DLD1 (cell line): ENCODE measurements around the gene CNTN5.

ENCODE experiments used
- in situ Hi-C: cut with HindIII; loops from 2 replicates; pipeline ENCODE4 v1.10.0; 2017; ENCODE audit warnings: low sequenced_read_pairs

Gene CNTN5

GRCh38 chr11:99501655-99502054, 480.9 kb downstream of the CNTN5 start:
- in situ Hi-C loops = no loop called here

DNA sequence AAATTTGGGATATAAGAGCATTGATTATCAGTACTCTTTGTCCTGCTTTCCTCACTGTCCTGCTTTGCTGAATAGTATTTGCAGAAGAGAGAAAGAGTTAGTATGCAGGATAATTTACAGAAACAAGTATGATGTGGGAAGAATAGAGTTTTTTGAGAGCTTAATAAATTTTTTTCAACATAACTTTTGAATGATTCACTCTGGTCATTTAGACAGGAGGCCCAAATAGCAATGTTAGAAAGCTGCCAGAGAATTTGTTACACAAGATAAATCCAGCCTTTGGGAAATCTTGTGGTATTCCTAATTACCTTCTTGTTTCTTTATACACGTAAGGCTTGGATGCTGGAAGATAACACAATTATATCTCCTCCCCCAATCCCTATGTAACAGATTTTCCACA, 484.6 kb downstream of the CNTN5 start:
- in situ Hi-C loops = no loop called here

DNA sequence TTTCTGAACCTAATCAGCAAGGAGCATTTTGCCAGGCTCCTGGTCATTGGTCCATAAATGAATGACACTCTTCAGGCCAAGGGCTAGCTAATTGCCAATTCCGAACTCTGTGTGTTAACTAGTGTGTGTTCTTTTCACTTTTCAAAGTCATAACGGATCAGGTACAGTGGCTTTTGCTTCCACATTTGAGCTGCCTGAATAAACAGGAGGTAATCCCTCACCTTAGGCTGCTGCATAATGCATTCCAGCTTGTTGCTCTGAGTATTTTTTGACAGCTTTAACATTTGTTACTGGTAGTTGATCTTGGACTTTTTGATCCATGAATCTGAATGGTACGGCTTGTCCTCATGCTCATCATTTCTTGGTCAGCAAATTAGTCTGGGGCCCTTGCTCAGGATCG, 485.1 kb downstream of the CNTN5 start:
- in situ Hi-C loops = no loop called here

- in situ Hi-C loops = no loop called here
Measured at GRCh38 chr11:99509863-99510262, 489.1 kb downstream of the CNTN5 start.

DNA sequence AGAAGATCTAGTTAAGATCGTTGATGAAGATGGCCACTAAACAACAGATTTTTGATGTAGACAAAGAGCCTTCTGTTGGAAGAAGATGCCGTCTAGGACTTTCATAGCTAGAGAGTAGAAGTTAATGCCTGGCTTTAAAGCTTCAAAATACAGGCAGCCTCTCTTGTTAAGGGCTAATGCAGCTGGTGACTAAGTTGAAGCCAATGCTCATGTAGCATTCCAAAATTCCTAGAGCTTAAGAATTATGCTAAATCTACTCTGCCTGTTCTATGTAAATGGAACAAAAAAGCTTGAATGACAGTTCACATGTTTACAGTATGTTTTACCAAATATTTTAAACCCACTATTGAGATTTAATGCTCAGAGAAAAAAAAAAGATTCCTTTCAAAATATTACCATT, 492.6 kb downstream of the CNTN5 start:
- in situ Hi-C loops = no loop called here

DNA sequence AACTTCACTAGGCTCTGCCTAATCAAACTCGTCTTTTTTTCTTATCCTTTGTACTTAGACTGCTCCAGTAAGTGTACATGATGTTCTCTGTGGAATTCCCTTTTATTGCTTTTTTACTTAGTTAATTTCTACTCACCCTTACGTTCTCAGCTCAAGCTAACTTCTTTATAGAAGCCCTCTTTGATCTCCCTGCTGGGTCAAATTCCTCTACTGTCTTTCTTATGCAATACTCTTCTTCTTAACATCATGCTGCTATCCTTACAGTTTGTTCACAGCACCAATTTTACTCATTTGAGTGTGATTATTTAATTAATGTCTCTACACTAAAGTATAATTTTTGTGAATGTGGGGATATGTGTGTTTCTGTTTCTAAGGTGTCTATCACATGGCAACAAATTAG, 498.3 kb downstream of the CNTN5 start:
- in situ Hi-C loops = no loop called here

DNA sequence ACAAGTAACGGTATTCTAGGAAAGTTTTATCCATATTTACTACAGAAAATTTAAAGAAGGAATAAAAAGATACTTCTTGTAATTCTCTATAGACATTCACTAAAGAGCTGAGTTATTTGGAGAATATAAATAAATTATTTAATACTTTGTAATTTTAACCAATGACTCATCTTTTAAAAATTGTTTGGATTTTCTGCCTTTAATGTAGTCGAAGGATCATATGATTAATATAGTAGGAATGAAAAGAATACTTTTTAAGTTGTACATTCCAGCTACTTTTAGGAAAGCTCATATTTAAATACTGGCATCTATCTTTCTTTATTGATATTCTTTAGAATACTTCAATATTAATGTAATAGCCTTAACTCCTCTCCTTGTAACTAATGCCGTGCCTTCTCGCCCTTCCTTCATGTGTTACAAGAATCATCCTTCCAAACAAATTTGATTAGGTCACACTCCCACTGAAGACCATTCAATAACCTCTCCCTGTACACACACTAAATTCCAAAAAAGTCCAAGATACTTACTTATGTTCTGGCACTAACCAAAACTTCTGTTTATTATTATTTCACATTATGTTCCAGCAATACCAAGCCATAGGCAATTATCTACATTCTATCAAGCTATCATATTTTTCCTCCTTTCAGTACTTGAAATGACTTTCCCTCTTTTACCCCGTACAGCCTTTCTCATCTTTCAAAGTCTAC, 501.9 kb downstream of the CNTN5 start:
- in situ Hi-C loops = no loop called here

- in situ Hi-C loops = no loop called here
Measured at GRCh38 chr11:99531468-99531867, 510.7 kb downstream of the CNTN5 start.

DNA sequence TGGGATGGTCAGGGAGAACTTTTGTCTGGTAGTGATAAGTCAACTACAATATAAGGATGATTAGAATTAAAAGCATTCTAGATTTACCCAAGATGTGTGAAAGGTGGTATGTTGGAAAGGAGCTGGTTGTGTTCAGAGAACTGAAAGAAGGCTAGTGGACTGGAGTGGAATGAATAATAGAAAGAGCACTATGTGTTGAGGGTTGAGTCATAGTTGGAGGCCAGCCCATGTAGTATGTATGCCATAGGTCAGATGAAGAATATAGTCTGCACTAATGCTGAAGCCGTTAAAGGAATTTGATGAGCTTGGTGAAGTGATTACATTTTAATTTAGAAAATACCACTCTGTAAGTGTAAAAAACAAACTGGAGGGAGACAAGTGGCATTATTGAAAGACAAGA, 514.1 kb downstream of the CNTN5 start:
- in situ Hi-C loops = no loop called here

GRCh38 chr11:99535406-99535805, 514.7 kb downstream of the CNTN5 start:
- in situ Hi-C loops = no loop called here

- in situ Hi-C loops = no loop called here
Measured at GRCh38 chr11:99535819-99536218, 515.1 kb downstream of the CNTN5 start.

- in situ Hi-C loops = no loop called here
Measured at GRCh38 chr11:99537681-99538080, 516.9 kb downstream of the CNTN5 start.

DNA sequence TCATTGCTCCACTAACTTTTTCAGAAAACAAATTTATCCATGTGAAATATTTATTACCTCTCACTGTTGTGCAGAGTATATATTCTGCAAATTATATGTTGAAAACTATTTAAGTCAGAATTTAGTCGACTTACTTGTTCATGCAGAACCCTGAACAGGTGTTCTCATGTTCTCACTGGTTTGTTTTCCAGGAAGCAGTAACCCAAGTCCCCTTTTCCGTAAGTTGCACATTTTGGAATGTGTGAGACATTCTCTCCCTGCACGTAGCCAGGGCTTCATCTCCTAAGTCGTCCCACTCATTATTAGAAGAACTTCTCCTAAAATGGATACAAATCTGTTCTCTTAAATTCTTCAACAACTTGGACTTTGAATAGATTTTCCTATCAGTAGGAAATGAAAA, 524.9 kb downstream of the CNTN5 start:
- in situ Hi-C loops = no loop called here

DNA sequence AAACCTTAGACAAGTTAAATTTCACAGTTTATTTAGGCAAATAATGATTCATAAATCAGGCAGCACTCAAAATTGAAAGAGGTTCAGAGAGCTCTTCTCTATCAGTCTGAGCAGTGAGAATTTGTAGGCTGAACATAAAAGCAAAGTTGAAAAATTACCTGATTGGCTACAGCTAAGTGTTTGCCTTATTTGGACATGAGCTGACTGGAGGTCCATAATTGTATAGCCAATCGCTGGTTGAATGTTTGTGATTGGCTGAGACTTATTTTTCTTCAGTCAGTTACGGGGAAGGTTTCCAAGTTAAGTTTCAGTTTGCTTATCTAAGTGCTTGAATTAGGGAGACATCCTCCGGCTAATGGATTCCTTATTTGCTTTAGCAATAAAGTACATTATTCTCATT, 527.5 kb downstream of the CNTN5 start:
- in situ Hi-C loops = no loop called here

DNA sequence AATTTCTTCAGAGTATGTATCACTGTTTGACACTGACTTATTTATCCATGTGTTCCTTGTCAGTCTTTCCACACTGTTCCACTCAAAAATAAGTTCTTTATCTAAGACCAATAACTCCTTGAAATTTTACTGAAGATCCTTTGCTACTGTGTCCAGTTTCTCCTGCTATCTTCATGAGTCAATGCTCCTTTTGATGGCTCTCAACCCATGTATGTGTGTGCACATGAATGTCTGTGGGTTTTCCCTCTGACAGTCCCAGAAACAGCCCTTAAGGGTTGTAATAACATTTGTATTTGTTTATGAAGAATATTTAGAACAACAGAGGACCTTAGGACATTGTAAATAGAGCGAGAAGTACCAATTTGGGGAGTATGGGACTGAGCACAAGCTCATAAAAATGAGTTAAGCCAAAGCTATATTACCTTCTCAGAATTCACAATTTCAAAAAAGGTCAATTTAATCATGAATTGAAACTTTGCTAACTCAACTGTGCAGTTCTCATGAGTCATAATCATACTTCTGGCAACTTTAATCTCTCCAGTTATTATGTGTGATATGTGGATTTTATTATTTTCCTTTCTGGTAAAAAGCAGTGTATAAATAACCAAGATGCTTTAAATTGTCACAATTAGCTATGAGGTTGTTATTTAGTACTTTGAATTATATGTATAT, 533.6 kb downstream of the CNTN5 start:
- in situ Hi-C loops = no loop called here

DNA sequence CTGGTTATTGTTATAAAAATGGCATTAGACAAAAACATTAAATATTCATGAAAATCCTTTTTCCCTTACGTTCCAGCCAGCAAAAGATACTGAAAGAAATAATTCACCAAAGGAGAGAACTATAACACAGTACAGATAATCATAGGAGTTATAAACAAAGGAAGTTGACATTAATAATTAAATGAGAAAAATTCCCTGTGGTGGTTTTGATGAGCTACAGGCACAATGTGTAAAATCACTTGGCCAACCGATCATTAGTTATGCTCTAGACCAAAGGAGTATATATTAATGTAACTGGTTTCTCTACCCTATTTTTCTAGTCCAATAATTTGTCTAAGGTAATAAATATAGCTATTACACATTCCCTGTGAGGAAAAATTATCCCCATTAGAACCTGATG, 534.7 kb downstream of the CNTN5 start:
- in situ Hi-C loops = no loop called here

DNA sequence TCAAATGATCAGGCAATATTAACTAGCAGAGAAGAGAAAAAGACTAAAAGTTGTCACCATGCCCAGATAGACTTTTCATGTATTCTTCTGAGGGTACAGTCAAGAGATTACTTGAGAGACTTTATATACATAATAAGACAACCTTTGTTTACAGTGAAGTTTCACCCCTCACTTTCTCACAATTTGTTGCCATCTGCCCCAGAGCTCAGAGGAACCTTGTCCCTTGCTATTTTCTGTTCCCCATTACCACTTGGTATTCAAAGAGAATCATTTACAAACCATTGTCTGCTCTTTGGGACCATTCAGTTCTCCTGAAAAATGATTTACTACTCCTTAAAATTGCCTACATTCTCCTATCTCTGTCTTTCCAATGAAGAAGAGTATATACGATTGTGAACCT, 544.6 kb downstream of the CNTN5 start:
- in situ Hi-C loops = no loop called here

DNA sequence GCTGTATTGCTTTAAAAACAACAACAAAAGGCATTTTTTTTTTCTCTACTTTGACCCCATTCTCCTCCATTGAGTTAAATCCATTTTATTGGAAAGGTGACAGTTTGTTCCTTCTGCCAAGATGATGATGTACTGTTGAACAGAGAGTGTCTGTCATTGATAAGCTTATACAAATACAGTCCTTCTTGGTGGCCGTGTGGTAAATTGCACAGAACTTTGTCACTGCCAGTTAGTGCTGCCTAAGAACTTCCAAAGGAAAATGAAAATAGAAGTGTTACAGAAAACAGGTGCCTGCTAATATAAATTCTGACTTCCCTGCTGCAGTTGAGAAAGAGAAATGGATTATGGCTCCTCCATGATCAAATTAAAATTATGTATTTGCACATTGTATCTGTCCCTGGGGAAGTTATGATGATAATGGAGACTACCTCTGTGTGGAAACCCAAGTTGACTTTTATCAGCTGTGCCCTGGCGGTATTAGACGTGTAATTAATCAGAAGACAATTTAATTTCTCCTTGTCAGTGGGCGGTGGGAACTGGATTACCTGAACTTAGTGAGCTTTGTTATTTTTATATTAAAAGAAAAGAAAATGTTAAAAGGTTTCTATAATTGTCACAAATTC, 546.7 kb downstream of the CNTN5 start:
- in situ Hi-C loops = no loop called here

- in situ Hi-C loops = no loop called here
Measured at GRCh38 chr11:99568808-99569207, 548.1 kb downstream of the CNTN5 start.

GRCh38 chr11:99571094-99571493, 550.3 kb downstream of the CNTN5 start:
- in situ Hi-C loops = no loop called here

GRCh38 chr11:99584830-99585229, 564.1 kb downstream of the CNTN5 start:
- in situ Hi-C loops = no loop called here

DNA sequence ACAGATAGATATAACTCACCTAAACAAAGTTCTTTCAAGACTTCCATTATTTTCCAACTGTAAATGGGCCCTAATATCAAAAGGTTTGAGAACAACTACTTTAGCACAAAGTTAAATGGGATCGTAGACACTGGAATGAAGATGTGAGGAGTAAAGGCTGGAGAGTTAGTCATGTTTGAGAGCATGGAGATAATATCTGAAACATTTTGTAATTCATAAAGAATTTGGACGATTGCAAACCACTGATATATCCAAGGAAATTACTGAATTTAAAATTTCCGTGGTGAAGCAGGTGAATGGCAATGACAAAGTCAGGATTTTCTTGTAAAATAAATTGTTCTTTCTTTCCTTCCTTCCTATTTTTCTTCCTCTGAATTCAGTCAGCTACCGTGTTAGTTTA, 564.9 kb downstream of the CNTN5 start:
- in situ Hi-C loops = no loop called here
